ENCODE measurements around the gene HGS. TPM values are rescaled to one million over a fixed set of nuclear protein-coding genes. Genes with fewer than 3 reads are reported as not detected.
"Not testable (repeated sequence)": the region's sequence is repeated elsewhere in the genome, so short reads cannot be mapped to it uniquely, and the experiment has no call there.

Gene HGS
- total RNA-seq, 1 donor from 2014 or later = 27.7 TPM

GRCh38 chr17:81727324-81728031, 43.7 kb downstream of the HGS start:
- no peak overlapping the region for H3K9ac ChIP-seq (ENCODE audit: low read depth in 1 of 3, low read length in 3 of 3)
- H3K36me3 ChIP-seq (ENCODE audit: control insufficient read depth in 3 of 3, insufficient read depth in 3 of 3, low read length in 3 of 3) = no peaks in the 10 kb centered on the region
- no peak overlapping the region for H3K27ac ChIP-seq (ENCODE audit: low read depth, low read length)
- H3K9me3 ChIP-seq (ENCODE audit: control insufficient read depth in 3 of 3, low read length in 3 of 3) = no peaks in the 10 kb centered on the region
- H3K4me3 ChIP-seq (ENCODE audit: low read length in 3 of 3) = no peak overlapping the region
- H3K4me1 ChIP-seq (ENCODE audit: control insufficient read depth in 3 of 3, insufficient read depth in 3 of 3, low read length in 3 of 3) = peaks cover under 1 to 11% (median 8%) of the 10 kb centered on the region in 3 donors
- peaks cover 4 to 24% (median 9%) of the 10 kb centered on the region in 3 donors for H3K27me3 ChIP-seq (ENCODE audit: control insufficient read depth in 3 of 3, insufficient read depth in 3 of 3, low read length in 3 of 3)

GRCh38 chr17:81733507-81734404, 49.9 kb downstream of the HGS start:
- no peak overlapping the region for H3K27ac ChIP-seq (ENCODE audit: low read depth, low read length)

GRCh38 chr17:81734405-81735263, 50.8 kb downstream of the HGS start:
- Histone ChIP-seq H3K4me3 (ENCODE audit: low read length in 3 of 3) (no peak overlapping the region), H3K36me3 (ENCODE audit: control insufficient read depth in 3 of 3, insufficient read depth in 3 of 3, low read length in 3 of 3) (no peaks in the 10 kb centered on the region), H3K9ac (ENCODE audit: low read depth in 1 of 3, low read length in 3 of 3) (peak overlapping the region in 1 of 3 donors; percentile 33), H3K27ac (ENCODE audit: low read depth, low read length) (no peak overlapping the region), H3K27me3 (ENCODE audit: control insufficient read depth in 3 of 3, insufficient read depth in 3 of 3, low read length in 3 of 3) (peaks cover 25 to 41% (median 26%) of the 10 kb centered on the region in 3 donors), H3K9me3 (ENCODE audit: control insufficient read depth in 3 of 3, low read length in 3 of 3) (no peaks in the 10 kb centered on the region), H3K4me1 (ENCODE audit: control insufficient read depth in 3 of 3, insufficient read depth in 3 of 3, low read length in 3 of 3) (peaks cover 3 to 20% (median 15%) of the 10 kb centered on the region in 3 donors)

More at GRCh38 chr17:81733507-81734404, 49.9 kb downstream of the HGS start:
- no peak overlapping the region for H3K4me3 ChIP-seq (ENCODE audit: low read length in 3 of 3)
- H3K9me3 ChIP-seq (ENCODE audit: control insufficient read depth in 3 of 3, low read length in 3 of 3) = no peaks in the 10 kb centered on the region
- H3K4me1 ChIP-seq (ENCODE audit: control insufficient read depth in 3 of 3, insufficient read depth in 3 of 3, low read length in 3 of 3) = peaks cover 3 to 20% (median 15%) of the 10 kb centered on the region in 3 donors
- no peaks in the 10 kb centered on the region for H3K36me3 ChIP-seq (ENCODE audit: control insufficient read depth in 3 of 3, insufficient read depth in 3 of 3, low read length in 3 of 3)
- peaks cover 20 to 41% (median 24%) of the 10 kb centered on the region in 3 donors for H3K27me3 ChIP-seq (ENCODE audit: control insufficient read depth in 3 of 3, insufficient read depth in 3 of 3, low read length in 3 of 3)
- H3K9ac ChIP-seq (ENCODE audit: low read depth in 1 of 3, low read length in 3 of 3) = peak overlapping the region in 1 of 3 donors; percentile 33

- Histone ChIP-seq H3K4me1 (ENCODE audit: control insufficient read depth in 3 of 3, insufficient read depth in 3 of 3, low read length in 3 of 3) (peaks cover 3 to 20% (median 16%) of the 10 kb centered on the region in 3 donors), H3K4me3 (ENCODE audit: low read length in 3 of 3) (peak overlapping the region in 1 of 3 donors; percentile 41), H3K27ac (ENCODE audit: low read depth, low read length) (no peak overlapping the region), H3K9ac (ENCODE audit: low read depth in 1 of 3, low read length in 3 of 3) (peak overlapping the region in 2 of 3 donors; percentile 45 to 51), H3K36me3 (ENCODE audit: control insufficient read depth in 3 of 3, insufficient read depth in 3 of 3, low read length in 3 of 3) (no peaks in the 10 kb centered on the region), H3K27me3 (ENCODE audit: control insufficient read depth in 3 of 3, insufficient read depth in 3 of 3, low read length in 3 of 3) (peaks cover 26 to 36% (median 26%) of the 10 kb centered on the region in 3 donors), H3K9me3 (ENCODE audit: control insufficient read depth in 3 of 3, low read length in 3 of 3) (no peaks in the 10 kb centered on the region)
Measured at GRCh38 chr17:81735264-81736102, 51.7 kb downstream of the HGS start.

- H3K27me3 ChIP-seq (ENCODE audit: control insufficient read depth in 3 of 3, insufficient read depth in 3 of 3, low read length in 3 of 3) = peaks cover 33 to 39% (median 36%) of the 10 kb centered on the region in 3 donors
- H3K4me3 ChIP-seq (ENCODE audit: low read length in 3 of 3) = no peak overlapping the region
- no peaks in the 10 kb centered on the region for H3K9me3 ChIP-seq (ENCODE audit: control insufficient read depth in 3 of 3, low read length in 3 of 3)
- peaks cover 3 to 25% (median 21%) of the 10 kb centered on the region in 3 donors for H3K4me1 ChIP-seq (ENCODE audit: control insufficient read depth in 3 of 3, insufficient read depth in 3 of 3, low read length in 3 of 3)
- no peaks in the 10 kb centered on the region for H3K36me3 ChIP-seq (ENCODE audit: control insufficient read depth in 3 of 3, insufficient read depth in 3 of 3, low read length in 3 of 3)
- no peak overlapping the region for H3K9ac ChIP-seq (ENCODE audit: low read depth in 1 of 3, low read length in 3 of 3)
- H3K27ac ChIP-seq (ENCODE audit: low read depth, low read length) = no peak overlapping the region
Measured at GRCh38 chr17:81737947-81738800, 54.4 kb downstream of the HGS start.

- no peak overlapping the region for H3K9ac ChIP-seq (ENCODE audit: low read depth in 1 of 3, low read length in 3 of 3)
- H3K36me3 ChIP-seq (ENCODE audit: control insufficient read depth in 3 of 3, insufficient read depth in 3 of 3, low read length in 3 of 3) = no peaks in the 10 kb centered on the region
- no peak overlapping the region for H3K27ac ChIP-seq (ENCODE audit: low read depth, low read length)
- no peaks in the 10 kb centered on the region for H3K9me3 ChIP-seq (ENCODE audit: control insufficient read depth in 3 of 3, low read length in 3 of 3)
- peaks cover 31 to 39% (median 33%) of the 10 kb centered on the region in 3 donors for H3K27me3 ChIP-seq (ENCODE audit: control insufficient read depth in 3 of 3, insufficient read depth in 3 of 3, low read length in 3 of 3)
- no peak overlapping the region for H3K4me3 ChIP-seq (ENCODE audit: low read length in 3 of 3)
- peaks cover 3 to 20% (median 18%) of the 10 kb centered on the region in 3 donors for H3K4me1 ChIP-seq (ENCODE audit: control insufficient read depth in 3 of 3, insufficient read depth in 3 of 3, low read length in 3 of 3)
Measured at GRCh38 chr17:81738801-81739393, 55.1 kb downstream of the HGS start.

- H3K27ac ChIP-seq (ENCODE audit: low read depth, low read length); H3K9me3 ChIP-seq (ENCODE audit: control insufficient read depth in 3 of 3, low read length in 3 of 3): not testable (repeated sequence)
- peaks cover 27 to 33% (median 32%) of the 10 kb centered on the region in 3 donors for H3K27me3 ChIP-seq (ENCODE audit: control insufficient read depth in 3 of 3, insufficient read depth in 3 of 3, low read length in 3 of 3)
Measured at GRCh38 chr17:81739593-81739992, 55.8 kb downstream of the HGS start.

GRCh38 chr17:81740395-81740961, 56.7 kb downstream of the HGS start:
- no peaks in the 10 kb centered on the region for H3K36me3 ChIP-seq (ENCODE audit: control insufficient read depth in 3 of 3, insufficient read depth in 3 of 3, low read length in 3 of 3)
- H3K9me3 ChIP-seq (ENCODE audit: control insufficient read depth in 3 of 3, low read length in 3 of 3) = no peaks in the 10 kb centered on the region
- no peak overlapping the region for H3K9ac ChIP-seq (ENCODE audit: low read depth in 1 of 3, low read length in 3 of 3)
- H3K27me3 ChIP-seq (ENCODE audit: control insufficient read depth in 3 of 3, insufficient read depth in 3 of 3, low read length in 3 of 3) = peaks cover 18 to 27% (median 24%) of the 10 kb centered on the region in 3 donors
- peak overlapping the region in 1 of 3 donors; percentile 6 for H3K4me3 ChIP-seq (ENCODE audit: low read length in 3 of 3)
- no peak overlapping the region for H3K27ac ChIP-seq (ENCODE audit: low read depth, low read length)
- H3K4me1 ChIP-seq (ENCODE audit: control insufficient read depth in 3 of 3, insufficient read depth in 3 of 3, low read length in 3 of 3) = peaks cover 2 to 13% (median 10%) of the 10 kb centered on the region in 3 donors

More at GRCh38 chr17:81739593-81739992, 55.8 kb downstream of the HGS start:
- not testable (repeated sequence) for H3K4me3 ChIP-seq (ENCODE audit: low read length in 3 of 3); H3K9ac ChIP-seq (ENCODE audit: low read depth in 1 of 3, low read length in 3 of 3); H3K36me3 ChIP-seq (ENCODE audit: control insufficient read depth in 3 of 3, insufficient read depth in 3 of 3, low read length in 3 of 3)
- H3K4me1 ChIP-seq (ENCODE audit: control insufficient read depth in 3 of 3, insufficient read depth in 3 of 3, low read length in 3 of 3) = peaks cover 3 to 15% (median 13%) of the 10 kb centered on the region in 3 donors

Measured in skeletal muscle tissue (tissue), 4 donors.